Liver (tissue), 9 donors: ENCODE measurements around the gene DMD. TPM values are rescaled to one million over a fixed set of nuclear protein-coding genes. Genes with fewer than 3 reads are reported as not detected.

Experiments
- DNase-seq: peaks from one replicate; pipeline ENCODE4 v3.0.0-alpha.2; 2017; ENCODE audit warnings: low spot score
- H3K27ac ChIP-seq, 2 donors: one replicate each; pipeline ENCODE4 v1.7.0; 2013; ENCODE audit warnings: inconsistent platforms in 2 of 2, low read length in 2 of 2, control low read depth in 1 of 2, low read depth in 1 of 2, mild to moderate bottlenecking in 1 of 2
- H3K27me3 ChIP-seq, 4 donors: one replicate each; pipeline versions ENCODE4 v1.6.1 to v1.7.0; 2013; ENCODE audit warnings: low read length in 3 of 4, inconsistent platforms in 1 of 4, mild to moderate bottlenecking in 1 of 4, moderate library complexity in 1 of 4; ENCODE audit not compliant: control insufficient read depth in 4 of 4, insufficient read depth in 4 of 4
- H3K36me3 ChIP-seq, 4 donors: one replicate each; pipeline versions ENCODE4 v1.6.1 to v1.7.0; 2013; ENCODE audit warnings: low read length in 3 of 4, mild to moderate bottlenecking in 3 of 4, low read depth in 1 of 4, moderate library complexity in 1 of 4; ENCODE audit not compliant: control insufficient read depth in 4 of 4, insufficient read depth in 3 of 4
- H3K4me1 ChIP-seq, 4 donors: one replicate each; pipeline versions ENCODE4 v1.6.1 to v1.7.0; 2013; ENCODE audit warnings: low read length in 3 of 4, mild to moderate bottlenecking in 3 of 4, moderate library complexity in 1 of 4; ENCODE audit not compliant: control insufficient read depth in 4 of 4, insufficient read depth in 4 of 4
- H3K4me3 ChIP-seq, 3 donors: one replicate each; pipeline versions ENCODE4 v1.6.1 to v1.7.0; 2013; ENCODE audit warnings: low read length in 3 of 3, control low read depth in 1 of 3, low read depth in 1 of 3, mild to moderate bottlenecking in 1 of 3
- H3K9ac ChIP-seq, 2 donors: one replicate each; pipeline ENCODE4 v1.7.0; 2013; ENCODE audit warnings: low read length in 2 of 2, mild to moderate bottlenecking in 2 of 2, moderate library complexity in 2 of 2, control low read depth in 1 of 2, low read depth in 1 of 2
- H3K9me3 ChIP-seq, 4 donors: one replicate each; pipeline versions ENCODE4 v1.6.1 to v1.7.0; 2013; ENCODE audit warnings: low read length in 3 of 4; ENCODE audit not compliant: control insufficient read depth in 4 of 4
- CTCF ChIP-seq: fragments of 150-350 bp; IDR thresholded peaks from 2 replicates; pipeline ENCODE4 v1.5.1; 2017; ENCODE audit warnings: improper control_type of control experiment, low read depth, low read length; ENCODE audit not compliant: missing input control
- EGR1 ChIP-seq, 2 donors: IDR thresholded peaks; 2 replicates each; pipeline ENCODE4 v1.6.1; 2016 to 2018; ENCODE audit warnings: antibody characterized with exemption in 2 of 2, low read depth in 2 of 2
- FOXA1 ChIP-seq: IDR thresholded peaks from 2 replicates; pipeline ENCODE4 v1.6.1; 2016; ENCODE audit warnings: antibody characterized with exemption
- GABPA ChIP-seq, 2 donors: IDR thresholded peaks in 1 of 2; conservative IDR thresholded peaks in 1 of 2; 2 replicates each; pipeline ENCODE4 v1.6.1; 2016; ENCODE audit warnings: antibody characterized with exemption in 2 of 2, mild to moderate bottlenecking in 1 of 2, moderate library complexity in 1 of 2
- HNF4A ChIP-seq, 2 donors: conservative IDR thresholded peaks; 2 replicates each; pipeline ENCODE4 v1.6.1; 2016; ENCODE audit warnings: antibody characterized with exemption in 2 of 2, mild to moderate bottlenecking in 2 of 2
- HNF4G ChIP-seq: IDR thresholded peaks from 2 replicates; pipeline ENCODE4 v1.6.1; 2016; ENCODE audit warnings: antibody characterized with exemption
- JUND ChIP-seq, 2 donors: IDR thresholded peaks; 2 replicates each; pipeline ENCODE4 v1.6.1; 2016; ENCODE audit warnings: antibody characterized with exemption in 2 of 2
- MAX ChIP-seq: IDR thresholded peaks from 2 replicates; pipeline ENCODE4 v1.6.1; 2016; ENCODE audit warnings: antibody characterized with exemption
- NR2F2 ChIP-seq: IDR thresholded peaks from 2 replicates; pipeline ENCODE4 v1.6.1; 2016; ENCODE audit warnings: antibody characterized with exemption
- SP1 ChIP-seq: IDR thresholded peaks from 2 replicates; pipeline ENCODE4 v1.6.1; 2018; ENCODE audit warnings: antibody characterized with exemption, mild to moderate bottlenecking
- YY1 ChIP-seq: IDR thresholded peaks from 2 replicates; pipeline ENCODE4 v1.6.1; 2016; ENCODE audit warnings: antibody characterized with exemption, mild to moderate bottlenecking
- WGBS: extraction: QIAGEN DNeasy Blood & Tissue Kit; methylation state at CpG from one replicate; pipeline ENCODE4 v1.1.7; 2013; 5-methylcytosine and 5-hydroxymethylcytosine counted together
- polyA plus RNA-seq, 2 donors: library from polyadenylated mRNA; stranded (reverse) in 1 of 2; unstranded in 1 of 2; fragments of 200-250 nt in 1 of 2; fragments of >200 nt in 1 of 2; fragmentation: Nextera tagmentation in 1 of 2; extraction: Ambion mirVana in 1 of 2; gene quantifications; one replicate each; pipeline versions ENCODE4 v1.2.1 to v1.2.3, GENCODE V29; 2013 to 2015
- total RNA-seq, 2 donors: library from RNA; depleted of rRNA; stranded (reverse); fragments of >200 nt; gene quantifications; one replicate each; pipeline ENCODE4 v1.2.3, GENCODE V29; 2014
- TF ChIP-seq, protein P1 (sequence below): IDR thresholded peaks from 2 replicates; pipeline ENCODE4 v1.6.1; 2016; ENCODE audit warnings: antibody characterized with exemption, mild to moderate bottlenecking
- donor health status: healthy.
- donor health status: healthy.
- donor health status: healthy.
- donor health status: healthy.
- donor health status: healthy.

Gene DMD
- total and polyA plus RNA-seq, 4 donors, result 14.6 to 61.9 (median 23.9) TPM

DNA sequence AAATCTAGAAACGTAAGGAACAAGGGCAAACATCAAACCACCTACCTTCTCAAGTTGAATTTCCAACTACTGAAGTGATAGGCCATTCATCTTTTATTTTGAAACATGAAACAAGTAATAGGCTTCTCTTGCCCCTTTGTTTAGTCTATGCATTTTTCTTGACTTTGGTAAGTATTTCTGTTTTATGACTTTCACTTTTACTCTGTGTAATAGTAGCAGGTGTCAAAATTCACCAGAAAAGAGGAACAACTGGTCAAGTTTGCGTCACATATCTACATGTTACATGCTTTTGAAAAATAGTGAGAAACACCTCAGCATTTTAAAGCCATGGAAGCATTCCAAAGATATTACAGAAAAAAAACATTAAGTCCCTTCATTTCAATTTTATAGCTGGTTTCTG is 1982.4 kb downstream of the DMD start:
- 72% methylated on average over 2 of the region's 2 CpGs for WGBS
- no peak for DNase-seq
- Histone ChIP-seq H3K36me3 (peaks cover 0 to 3% (median under 1%) of the 10 kb centered on the region in 4 donors), H3K4me3 (no peak overlapping the region), H3K27me3 (peaks cover 0 to 1% (median 0%) of the 10 kb centered on the region in 4 donors), H3K4me1 (no peaks in the 10 kb centered on the region), H3K27ac (no peak overlapping the region), H3K9me3 (no peaks in the 10 kb centered on the region), H3K9ac (no peak overlapping the region)
- TF ChIP-seq MAX (no peak), NR2F2 (no peak), CTCF (no peak), JUND (IDR thresholded peaks at IDR 0.05) (no peak), SP1 (no peak), HNF4G (no peak), FOXA1 (no peak), EGR1 (IDR thresholded peaks at IDR 0.05; ENCODE audit: low read depth in 2 of 2) (no peak), GABPA (IDR thresholded peaks at IDR 0.05 in 1 of 2, conservative IDR thresholded peaks at IDR 0.05 in 1 of 2) (no peak)
- TF ChIP-seq, protein P1, sequence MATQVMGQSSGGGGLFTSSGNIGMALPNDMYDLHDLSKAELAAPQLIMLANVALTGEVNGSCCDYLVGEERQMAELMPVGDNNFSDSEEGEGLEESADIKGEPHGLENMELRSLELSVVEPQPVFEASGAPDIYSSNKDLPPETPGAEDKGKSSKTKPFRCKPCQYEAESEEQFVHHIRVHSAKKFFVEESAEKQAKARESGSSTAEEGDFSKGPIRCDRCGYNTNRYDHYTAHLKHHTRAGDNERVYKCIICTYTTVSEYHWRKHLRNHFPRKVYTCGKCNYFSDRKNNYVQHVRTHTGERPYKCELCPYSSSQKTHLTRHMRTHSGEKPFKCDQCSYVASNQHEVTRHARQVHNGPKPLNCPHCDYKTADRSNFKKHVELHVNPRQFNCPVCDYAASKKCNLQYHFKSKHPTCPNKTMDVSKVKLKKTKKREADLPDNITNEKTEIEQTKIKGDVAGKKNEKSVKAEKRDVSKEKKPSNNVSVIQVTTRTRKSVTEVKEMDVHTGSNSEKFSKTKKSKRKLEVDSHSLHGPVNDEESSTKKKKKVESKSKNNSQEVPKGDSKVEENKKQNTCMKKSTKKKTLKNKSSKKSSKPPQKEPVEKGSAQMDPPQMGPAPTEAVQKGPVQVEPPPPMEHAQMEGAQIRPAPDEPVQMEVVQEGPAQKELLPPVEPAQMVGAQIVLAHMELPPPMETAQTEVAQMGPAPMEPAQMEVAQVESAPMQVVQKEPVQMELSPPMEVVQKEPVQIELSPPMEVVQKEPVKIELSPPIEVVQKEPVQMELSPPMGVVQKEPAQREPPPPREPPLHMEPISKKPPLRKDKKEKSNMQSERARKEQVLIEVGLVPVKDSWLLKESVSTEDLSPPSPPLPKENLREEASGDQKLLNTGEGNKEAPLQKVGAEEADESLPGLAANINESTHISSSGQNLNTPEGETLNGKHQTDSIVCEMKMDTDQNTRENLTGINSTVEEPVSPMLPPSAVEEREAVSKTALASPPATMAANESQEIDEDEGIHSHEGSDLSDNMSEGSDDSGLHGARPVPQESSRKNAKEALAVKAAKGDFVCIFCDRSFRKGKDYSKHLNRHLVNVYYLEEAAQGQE, result no peak

DNA sequence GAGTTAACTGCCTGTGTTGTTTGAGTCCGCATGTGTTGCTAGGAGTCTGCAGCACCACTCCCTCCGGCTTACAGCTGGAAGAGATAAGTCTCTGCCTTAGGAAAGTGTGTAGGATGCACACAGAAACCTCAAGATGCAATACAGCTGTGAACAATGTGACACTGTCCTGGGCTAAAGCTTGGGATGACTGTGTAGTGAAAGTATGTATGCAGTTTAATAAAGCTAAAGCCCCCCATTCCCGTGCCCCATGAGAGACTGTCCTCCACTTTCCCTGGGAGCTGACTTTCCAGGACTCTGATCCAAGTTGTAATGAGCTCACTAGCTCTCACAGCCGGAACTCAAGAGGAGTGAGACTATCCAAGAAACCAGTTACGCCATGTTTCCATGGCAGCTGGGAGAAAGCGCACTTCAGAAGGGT is 1982.9 kb downstream of the DMD start:
- H3K4me1 ChIP-seq, result no peaks in the 10 kb centered on the region
- H3K27me3 ChIP-seq, result peaks cover 0 to 1% (median 0%) of the 10 kb centered on the region in 4 donors
- H3K4me3 ChIP-seq, result no peak overlapping the region
- no peaks in the 10 kb centered on the region for H3K9me3 ChIP-seq
- no peak overlapping the region for H3K27ac ChIP-seq
- 83% methylated on average over 6 of the region's 6 CpGs for WGBS
- no peak overlapping the region for H3K9ac ChIP-seq
- peaks cover 0 to 3% (median under 1%) of the 10 kb centered on the region in 4 donors for H3K36me3 ChIP-seq
- DNase-seq, result no peak
- TF ChIP-seq NR2F2 (no peak), YY1 (no peak), SP1 (no peak), HNF4A (conservative IDR thresholded peaks at IDR 0.05) (no peak)
- TF ChIP-seq, protein P1, result no peak
